HepG2 (cell line): ENCODE results near the gene PLPPR3.

ENCODE experiments used
- ATF1 ChIP-seq: IDR thresholded peaks from 2 replicates; pipeline ENCODE4 v1.6.1; 2016; ENCODE audit warnings: mild to moderate bottlenecking, control low read depth
- CREB1 ChIP-seq, 2 experiments: fragments of 450-650 bp in 1 of 2; IDR thresholded peaks; 2 replicates each; pipeline ENCODE4 v1.6.1; 2016 to 2017; ENCODE audit warnings: control low read depth in 1 of 2, mild to moderate bottlenecking in 1 of 2, missing compliant biosample characterization in 1 of 2, missing genetic modification characterization in 1 of 2
- FIP1L1 ChIP-seq: fragments of 200-400 bp; formaldehyde crosslinking; IDR thresholded peaks from 2 replicates; pipeline ENCODE4 v1.6.1; 2018; ENCODE audit warnings: low read depth, mild to moderate bottlenecking, low read length, moderate library complexity, borderline replicate concordance; ENCODE audit not compliant: insufficient read depth
- HOXA5 ChIP-seq: sonication (generic); formaldehyde crosslinking; IDR thresholded peaks from 2 replicates; pipeline ENCODE4 v1.4.0; 2020; ENCODE audit warnings: missing genetic modification reagents
- POLR2AphosphoS5 ChIP-seq: IDR thresholded peaks from 2 replicates; pipeline ENCODE4 v1.6.1; 2012; ENCODE audit warnings: low read depth, low read length

- TF ChIP-seq CREB1 (IDR thresholded peaks at IDR 0.05) (no peak), CREB1 (CRISPR knock-in tag; IDR thresholded peaks at IDR 0.05) (no peak), HOXA5 (CRISPR knock-in tag) (no peak), ATF1 (CRISPR knock-in tag) (no peak), POLR2AphosphoS5 (no peak), FIP1L1 (no peak)
Measured at GRCh38 chr19:870963-871401, 49.2 kb upstream of the PLPPR3 start.
